Inferior parietal cortex (tissue), 1 donor: Measurements from ENCODE around the gene PLEKHA8.

Experiments
- DNase-seq: peaks from one replicate; pipeline ENCODE4 v3.0.0-alpha.2; 2016; ENCODE audit errors: extremely low spot score

The PLEKHA8 gene

GRCh38 chr7:30022991-30023390 is 5.2 kb upstream of the PLEKHA8 start:
- DNase-seq: no peak

- no peak for DNase-seq
These were observed 4.7 kb upstream of the PLEKHA8 start for GRCh38 chr7:30023524-30023923.

- DNase-seq: peak; percentile 99
These were observed 1.8 kb upstream of the PLEKHA8 start, which contains the start of gene FKBP14 for GRCh38 chr7:30026229-30027064. TSS of gene FKBP14 (minus strand) at chr7:30026702. CDS start at chr7:30026508, 194 bp downstream.

- peak; percentile 73 for DNase-seq
These were observed 1.2 kb upstream of the PLEKHA8 start for GRCh38 chr7:30027065-30027456.

- no peak for DNase-seq
These were observed 434 bp upstream of the PLEKHA8 start for GRCh38 chr7:30027740-30028215.

GRCh38 chr7:30028749-30029635 is 780 bp downstream of the PLEKHA8 start:
- peak; percentile 51 for DNase-seq

GRCh38 chr7:30029696-30030095 is 1.5 kb downstream of the PLEKHA8 start:
- DNase-seq: no peak

GRCh38 chr7:30032310-30033125 is 4.3 kb downstream of the PLEKHA8 start:
- DNase-seq: no peak

GRCh38 chr7:30034501-30034900 is 6.3 kb downstream of the PLEKHA8 start:
- DNase-seq: no peak

GRCh38 chr7:30036220-30036619 is 8.0 kb downstream of the PLEKHA8 start:
- DNase-seq: no peak

- DNase-seq: no peak
These were observed 10.2 kb downstream of the PLEKHA8 start for GRCh38 chr7:30038196-30038980.

- no peak for DNase-seq
These were observed 12.7 kb downstream of the PLEKHA8 start for GRCh38 chr7:30040938-30041337.

GRCh38 chr7:30041526-30042269 is 13.5 kb downstream of the PLEKHA8 start:
- DNase-seq: no peak

- no peak for DNase-seq
These were observed 18.0 kb downstream of the PLEKHA8 start for GRCh38 chr7:30046127-30046770.

- DNase-seq: no peak
These were observed 18.9 kb downstream of the PLEKHA8 start for GRCh38 chr7:30047124-30047523.

GRCh38 chr7:30048582-30048981 is 20.4 kb downstream of the PLEKHA8 start:
- DNase-seq: no peak

- no peak for DNase-seq
These were observed 21.0 kb downstream of the PLEKHA8 start for GRCh38 chr7:30049173-30049572.

GRCh38 chr7:30053068-30053467 is 24.9 kb downstream of the PLEKHA8 start:
- no peak for DNase-seq

- no peak for DNase-seq
These were observed 29.5 kb downstream of the PLEKHA8 start for GRCh38 chr7:30057741-30058140.

GRCh38 chr7:30061786-30062185 is 33.6 kb downstream of the PLEKHA8 start:
- DNase-seq: peak; percentile 26
